Midbrain (tissue), 1 donor: ENCODE results near the gene CFAP47.
"Not testable (repeated sequence)": the region's sequence is repeated elsewhere in the genome, so short reads cannot be mapped to it uniquely, and the experiment has no call there.

Source experiments
- DNase-seq: peaks from one replicate; lab custom pipeline; 2025; lab: John Stamatoyannopoulos, UW

Gene CFAP47

GRCh38 chrX:35919536-35920309 lies at the start of gene CFAP47:
TSS of gene CFAP47 (plus strand) at chrX:35919734. CDS start at chrX:35919800, 66 bp downstream.
- DNase-seq = peak; percentile 24

GRCh38 chrX:35880601-35881000 lies 38.9 kb upstream of the CFAP47 start:
- no peak for DNase-seq

GRCh38 chrX:35886135-35886534 lies 33.4 kb upstream of the CFAP47 start:
- no peak for DNase-seq

- peak; percentile 37 for DNase-seq
Measured at GRCh38 chrX:35890699-35891098, 28.8 kb upstream of the CFAP47 start.

- DNase-seq = not testable (repeated sequence)
Measured at GRCh38 chrX:35986816-35987215, 67.3 kb downstream of the CFAP47 start.

GRCh38 chrX:36007207-36007606 lies 87.7 kb downstream of the CFAP47 start:
- no peak for DNase-seq

GRCh38 chrX:36019125-36019524 lies 99.6 kb downstream of the CFAP47 start:
- no peak for DNase-seq

GRCh38 chrX:36035550-36035949 lies 116.0 kb downstream of the CFAP47 start:
- no peak for DNase-seq

GRCh38 chrX:36062778-36063177 lies 143.2 kb downstream of the CFAP47 start:
- no peak for DNase-seq

GRCh38 chrX:36071061-36071460 lies 151.5 kb downstream of the CFAP47 start:
- no peak for DNase-seq

- DNase-seq = not testable (repeated sequence)
Measured at GRCh38 chrX:36075009-36075408, 155.5 kb downstream of the CFAP47 start.

GRCh38 chrX:36083256-36083655 lies 163.7 kb downstream of the CFAP47 start:
- no peak for DNase-seq

GRCh38 chrX:36087366-36087765 lies 167.8 kb downstream of the CFAP47 start:
- no peak for DNase-seq

- not testable (repeated sequence) for DNase-seq
Measured at GRCh38 chrX:36088939-36089338, 169.4 kb downstream of the CFAP47 start.

- no peak for DNase-seq
Measured at GRCh38 chrX:36102425-36102824, 182.9 kb downstream of the CFAP47 start.

- no peak for DNase-seq
Measured at GRCh38 chrX:36116222-36116621, 196.7 kb downstream of the CFAP47 start.

- no peak for DNase-seq
Measured at GRCh38 chrX:36159254-36159653, 239.7 kb downstream of the CFAP47 start.

- DNase-seq = no peak
Measured at GRCh38 chrX:36160081-36160480, 240.5 kb downstream of the CFAP47 start.

- no peak for DNase-seq
Measured at GRCh38 chrX:36198575-36198974, 279.0 kb downstream of the CFAP47 start.

- no peak for DNase-seq
Measured at GRCh38 chrX:36199928-36200327, 280.4 kb downstream of the CFAP47 start.

- DNase-seq = no peak
Measured at GRCh38 chrX:36214924-36215323, 295.4 kb downstream of the CFAP47 start.

GRCh38 chrX:36218801-36219200 lies 299.3 kb downstream of the CFAP47 start:
- no peak for DNase-seq

GRCh38 chrX:36234840-36235528 lies 315.4 kb downstream of the CFAP47 start:
- not testable (repeated sequence) for DNase-seq
